MM.1S (cell line): ENCODE measurements around the gene FAM72D.
"Not testable (repeated sequence)": the region's sequence is repeated elsewhere in the genome, so short reads cannot be mapped to it uniquely, and the experiment has no call there.

Source experiments
- CTCF ChIP-seq: fragments of 300-600 bp; sonication (generic); IDR thresholded peaks from 2 replicates; pipeline ENCODE4 v1.5.1; 2016; ENCODE audit warnings: antibody characterized with exemption, low read length, mixed read lengths
- EZH2 ChIP-seq: fragments of 300-600 bp; sonication (generic); optimal IDR thresholded peaks from 2 replicates; pipeline ENCODE3; 2017; ENCODE audit warnings: low read depth, mild to moderate bottlenecking, antibody characterized with exemption, low read length, mixed read lengths

- TF ChIP-seq EZH2, CTCF: not testable (repeated sequence)
These were observed 32.5 kb upstream of the FAM72D start for GRCh38 chr1:145063285-145063684.
